GM21390 (cell line): ENCODE results near the gene RRAD.

ENCODE experiments used
- ATAC-seq: cut with Tn5 transposase; IDR thresholded peaks from one replicate; pipeline ENCODE4 v1.9.1; 2021; ENCODE audit not compliant: unreplicated experiment

Gene RRAD

DNA sequence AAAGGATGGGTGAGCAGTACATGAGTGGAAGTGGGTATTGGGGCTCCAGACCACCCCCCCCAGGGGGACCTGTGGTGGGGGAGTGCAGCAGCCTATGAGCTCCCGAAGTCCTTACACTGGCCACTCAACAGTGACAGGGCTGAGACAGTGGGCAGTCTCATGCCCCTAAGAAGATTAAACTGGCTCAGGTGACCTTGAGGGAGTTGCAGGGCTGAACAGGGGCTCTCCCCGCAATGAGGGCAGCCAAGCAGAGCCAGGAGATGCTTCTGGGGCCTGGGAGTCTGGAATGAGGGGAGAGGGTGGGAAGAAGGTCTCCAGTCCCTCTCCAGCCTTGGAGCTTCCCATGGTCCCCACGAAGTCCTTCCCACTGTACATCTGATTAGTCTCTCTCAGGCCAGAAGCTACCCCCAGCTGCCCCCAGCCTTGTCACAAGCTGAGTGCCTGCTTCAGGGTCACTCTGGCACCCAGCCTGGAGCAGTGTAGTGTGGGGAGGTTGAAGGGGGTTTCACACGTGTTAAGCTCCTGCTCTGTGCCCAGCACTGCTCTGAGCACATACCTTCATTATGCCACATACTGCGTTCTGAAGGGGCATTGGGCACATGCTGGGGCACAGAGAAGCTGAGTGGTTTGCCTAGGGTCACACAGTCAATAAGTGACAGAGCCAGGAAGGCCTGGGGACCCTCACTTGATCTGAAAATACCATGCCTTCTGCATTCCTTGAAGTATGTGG is 5.6 kb downstream of the RRAD start:
- no peak for ATAC-seq

DNA sequence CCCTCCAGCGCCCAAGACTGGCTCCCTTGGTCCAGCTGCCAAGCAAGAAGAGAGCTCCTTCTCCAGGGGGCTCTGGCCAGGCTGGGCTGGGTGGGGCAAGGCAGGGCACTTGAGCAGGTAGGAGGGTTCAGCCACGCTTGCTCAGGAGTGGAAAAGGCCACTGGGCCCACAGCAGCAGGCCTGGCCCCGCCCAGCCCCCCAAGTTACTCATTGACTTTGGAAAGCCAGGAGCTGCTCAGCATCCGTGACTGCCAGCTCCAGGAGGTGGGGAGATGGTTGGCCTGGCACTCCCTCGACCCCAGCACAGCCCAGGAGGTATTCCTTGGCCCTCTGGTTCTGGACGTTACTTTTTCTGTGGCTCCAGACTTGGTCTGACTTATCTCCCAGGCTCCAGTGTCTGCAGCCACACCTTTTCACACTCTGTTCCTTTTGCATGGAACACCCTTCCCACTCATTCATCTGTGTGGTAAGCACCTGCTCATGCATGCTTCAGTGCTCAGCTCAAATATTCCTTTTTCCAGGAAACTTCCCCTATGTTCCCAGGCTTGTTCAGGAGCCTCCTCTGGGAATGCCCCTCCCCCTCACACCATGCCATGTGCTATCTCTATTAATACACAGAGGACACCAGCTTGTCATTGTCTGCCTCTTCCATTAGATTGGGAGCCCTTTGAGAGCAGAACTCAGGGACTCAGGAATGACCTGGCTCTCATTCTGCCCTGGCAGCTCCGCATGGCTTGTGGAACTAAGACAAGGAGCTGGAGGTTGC is 6.3 kb downstream of the RRAD start, which contains the start of gene CDH16:
TSS of gene CDH16 (minus strand) at position 83 of the 766 bp plus-strand sequence. CDS start 820 bp downstream, outside the sequence.
- no peak for ATAC-seq

DNA sequence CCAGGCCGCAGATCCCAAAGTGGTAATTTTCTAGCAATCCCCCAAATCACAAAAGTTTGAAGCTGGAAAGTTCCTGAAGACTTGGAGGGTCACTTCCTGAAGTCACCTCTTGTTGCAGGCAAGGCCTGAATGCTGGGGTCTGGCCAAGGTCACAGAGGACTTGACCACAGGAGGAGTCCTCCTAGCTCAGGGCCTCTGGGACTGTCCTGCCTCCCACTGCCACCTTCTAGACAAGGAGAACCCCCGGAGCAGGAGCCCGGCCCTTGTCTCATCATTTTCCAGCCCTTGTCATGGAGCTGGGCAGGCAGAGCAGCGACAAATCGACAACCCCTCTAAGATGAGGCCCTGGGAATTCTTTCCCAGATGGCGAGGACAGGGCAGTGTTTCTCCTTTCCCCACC is 7.0 kb downstream of the RRAD start:
- no peak for ATAC-seq

DNA sequence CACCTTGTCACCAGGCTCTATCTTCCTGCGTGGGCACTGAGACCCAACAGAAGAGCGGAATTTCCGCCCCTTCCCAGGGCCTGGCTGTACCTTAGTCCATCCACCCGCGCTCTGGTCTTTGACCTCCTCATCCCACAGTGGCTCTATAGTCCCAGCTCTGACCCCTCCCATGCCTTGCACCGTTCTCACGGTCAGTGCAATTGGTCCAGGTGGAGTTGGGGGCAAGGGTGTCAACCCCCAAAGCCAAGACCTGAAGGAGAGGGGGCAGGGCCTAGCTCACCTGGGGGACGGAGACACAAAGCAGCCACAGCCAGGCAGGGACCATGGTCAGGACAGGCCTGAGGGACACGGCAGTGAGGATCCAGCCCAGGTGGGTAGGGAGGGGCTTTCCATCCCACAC is 7.6 kb downstream of the RRAD start:
- no peak for ATAC-seq

DNA sequence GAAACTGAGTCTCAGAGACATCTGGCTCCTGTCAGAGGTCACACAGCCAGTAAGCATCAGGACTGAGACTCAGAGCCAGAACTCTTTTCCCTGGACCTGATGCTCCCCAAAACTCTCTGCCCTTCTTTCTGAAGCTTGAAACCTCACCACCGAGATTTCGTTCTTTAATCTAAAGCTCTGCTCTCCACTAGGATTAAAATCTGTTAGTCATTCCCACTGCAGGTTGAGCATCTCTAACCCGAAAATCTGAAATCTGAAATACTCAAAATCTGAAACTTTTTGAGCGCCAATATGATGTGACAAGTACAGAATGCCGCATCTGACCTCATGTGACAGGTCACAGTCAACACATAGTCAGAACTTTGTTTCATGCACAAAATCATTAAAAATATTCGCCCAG is 8.8 kb downstream of the RRAD start:
- ATAC-seq, result no peak

DNA sequence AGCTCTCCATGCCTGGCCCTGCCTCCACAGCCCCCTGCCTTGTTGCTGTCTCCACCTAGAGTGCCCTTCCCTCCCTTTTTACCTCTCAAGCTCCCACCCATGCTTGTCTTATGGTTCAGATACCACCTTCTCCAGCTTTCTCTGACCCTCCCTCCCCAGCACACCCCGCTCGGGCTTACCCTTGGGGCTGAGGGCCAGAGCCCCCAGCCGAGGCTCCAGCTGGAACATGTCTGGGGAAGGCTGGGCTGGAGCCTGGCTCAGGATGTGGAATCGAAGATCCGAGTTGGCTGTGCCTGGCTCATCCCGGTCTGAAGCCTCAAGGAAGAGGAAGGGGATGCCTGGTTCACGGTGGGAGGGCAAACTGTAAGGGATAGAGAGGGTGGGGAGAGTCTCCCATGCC is 10.3 kb downstream of the RRAD start:
- ATAC-seq, result no peak

DNA sequence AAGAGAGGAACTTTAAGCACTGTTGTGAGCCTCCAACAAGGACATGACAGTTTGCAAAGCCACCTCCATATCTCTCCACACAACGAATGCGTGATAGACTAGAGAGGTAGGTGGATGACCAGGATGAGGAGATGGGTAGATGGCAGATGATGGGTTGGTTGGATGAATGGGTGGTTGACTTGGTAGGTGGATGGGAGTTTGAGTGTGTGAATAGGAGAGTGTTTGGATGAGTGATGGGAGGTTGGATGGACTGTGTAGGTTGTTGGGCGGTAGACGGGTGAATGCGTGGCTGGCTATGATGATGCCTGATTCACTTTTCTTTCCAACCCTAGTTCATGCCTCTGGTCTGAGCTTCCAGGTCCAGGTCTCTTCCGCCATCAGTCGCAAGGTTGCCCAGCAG is 10.8 kb downstream of the RRAD start:
- ATAC-seq, result no peak

DNA sequence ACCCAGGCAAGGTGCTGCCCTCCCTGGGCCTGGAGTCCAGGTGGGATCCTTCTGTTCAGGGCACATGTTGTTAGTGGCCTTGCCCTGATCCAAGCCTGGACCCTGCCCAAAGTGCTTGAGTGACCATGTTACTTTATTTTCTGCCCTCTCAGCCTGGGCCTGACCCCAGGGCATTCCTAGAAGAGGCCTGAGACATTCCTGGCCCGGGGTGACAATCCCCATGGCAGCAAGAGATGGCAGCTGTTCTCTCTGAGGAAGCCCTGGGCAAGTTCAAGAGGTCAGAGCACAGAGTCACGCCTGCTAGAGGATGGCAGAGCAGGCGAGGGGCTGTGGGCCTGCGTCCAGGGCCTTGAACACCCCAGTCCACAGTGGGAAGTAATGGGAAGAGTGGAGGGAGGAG is 11.6 kb downstream of the RRAD start:
- ATAC-seq, result no peak

DNA sequence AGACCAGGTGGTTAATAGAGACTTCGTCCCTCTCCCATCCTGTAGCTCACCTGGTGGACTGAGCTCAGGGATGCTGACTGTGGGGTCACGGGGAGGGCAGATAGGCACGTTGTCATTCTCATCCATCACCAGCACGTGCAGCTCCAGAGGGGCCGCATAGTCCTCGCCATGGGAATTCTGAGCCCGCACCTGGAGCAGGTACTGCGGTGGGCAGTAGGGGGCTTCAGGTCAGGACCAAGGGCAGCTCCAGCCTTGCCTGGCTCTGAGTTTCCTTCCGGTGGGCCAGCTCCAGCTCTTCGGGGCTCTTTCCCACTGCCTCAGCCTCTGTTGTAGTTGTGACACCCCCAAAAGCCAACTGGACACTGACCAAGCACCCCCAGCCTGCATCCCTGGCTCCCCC is 12.3 kb downstream of the RRAD start:
- no peak for ATAC-seq

DNA sequence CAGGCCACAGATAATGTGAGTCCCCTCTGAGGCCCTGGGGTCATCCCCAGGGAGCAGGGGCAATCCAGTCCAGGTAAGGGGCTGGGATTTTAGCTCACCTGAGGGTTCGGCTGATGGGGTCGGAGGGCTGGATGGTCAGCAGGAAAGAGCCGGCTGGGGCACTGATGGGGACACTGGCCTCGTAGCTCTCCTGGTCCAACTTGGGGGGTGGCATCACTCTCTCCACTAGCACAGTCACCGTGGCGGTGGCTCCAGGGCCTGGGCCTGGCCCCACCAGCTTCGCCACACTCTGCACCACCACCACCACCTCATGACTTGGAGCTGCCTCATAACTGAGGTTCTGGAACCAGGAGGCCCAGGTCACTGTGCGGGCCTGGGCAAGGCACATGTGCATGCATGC is 13.5 kb downstream of the RRAD start:
- no peak for ATAC-seq

DNA sequence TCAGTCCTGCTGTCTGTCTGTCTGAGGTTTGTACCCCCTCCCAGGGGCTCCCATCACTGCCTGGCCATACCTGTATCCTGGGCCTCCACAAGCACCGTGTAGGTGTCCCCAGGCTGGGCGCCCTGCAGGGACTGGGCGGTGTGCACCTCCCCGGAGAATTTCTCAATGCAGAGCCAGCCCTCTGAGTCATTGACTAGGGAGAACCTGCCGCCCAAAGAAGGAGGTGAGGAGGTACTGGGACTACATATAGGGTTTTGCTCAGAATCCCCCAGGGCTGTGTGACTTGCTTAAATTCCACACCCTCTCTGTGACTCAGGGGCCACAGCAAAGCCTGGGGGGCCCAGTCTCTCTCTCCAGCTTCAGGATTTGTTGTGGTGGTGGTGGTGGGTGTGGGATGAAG is 14.2 kb downstream of the RRAD start:
- ATAC-seq, result no peak

DNA sequence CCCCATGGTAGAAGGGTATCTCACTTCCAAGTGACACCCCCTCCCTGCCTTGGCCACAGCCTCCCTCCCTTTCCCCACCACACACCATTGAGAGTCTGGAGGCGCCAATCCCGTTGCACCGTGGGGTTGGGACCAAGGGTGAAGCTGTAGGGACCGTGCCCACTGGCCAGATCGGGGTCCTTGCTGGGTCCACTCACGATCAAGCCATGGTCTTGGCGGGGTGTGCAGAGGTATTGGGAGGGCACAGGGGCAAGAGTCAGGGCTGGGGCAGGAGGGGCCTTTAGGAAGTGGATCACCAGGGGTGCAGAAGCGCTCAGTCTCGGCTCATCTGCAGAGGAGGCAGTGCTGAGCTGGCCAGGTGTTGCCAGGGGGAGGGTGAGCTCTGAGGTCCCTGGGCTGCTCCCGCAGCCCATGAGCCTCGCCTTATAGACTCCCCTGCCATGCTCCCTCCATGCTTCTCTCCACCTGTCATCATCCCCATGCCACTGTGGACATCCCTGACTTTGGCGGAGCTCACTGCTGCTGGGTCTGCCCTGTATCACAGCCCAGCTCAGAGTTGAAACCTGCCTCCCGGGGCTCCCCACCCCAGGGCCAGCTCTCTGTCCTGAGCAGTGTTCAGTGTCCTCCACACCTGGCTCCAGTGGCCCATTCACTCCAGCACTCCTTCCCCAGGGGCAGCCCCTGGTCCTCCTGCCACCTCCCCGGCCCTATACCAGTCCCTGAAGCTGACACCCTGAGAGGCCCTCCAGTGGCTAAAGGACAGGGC is 15.0 kb downstream of the RRAD start:
- ATAC-seq, result no peak

DNA sequence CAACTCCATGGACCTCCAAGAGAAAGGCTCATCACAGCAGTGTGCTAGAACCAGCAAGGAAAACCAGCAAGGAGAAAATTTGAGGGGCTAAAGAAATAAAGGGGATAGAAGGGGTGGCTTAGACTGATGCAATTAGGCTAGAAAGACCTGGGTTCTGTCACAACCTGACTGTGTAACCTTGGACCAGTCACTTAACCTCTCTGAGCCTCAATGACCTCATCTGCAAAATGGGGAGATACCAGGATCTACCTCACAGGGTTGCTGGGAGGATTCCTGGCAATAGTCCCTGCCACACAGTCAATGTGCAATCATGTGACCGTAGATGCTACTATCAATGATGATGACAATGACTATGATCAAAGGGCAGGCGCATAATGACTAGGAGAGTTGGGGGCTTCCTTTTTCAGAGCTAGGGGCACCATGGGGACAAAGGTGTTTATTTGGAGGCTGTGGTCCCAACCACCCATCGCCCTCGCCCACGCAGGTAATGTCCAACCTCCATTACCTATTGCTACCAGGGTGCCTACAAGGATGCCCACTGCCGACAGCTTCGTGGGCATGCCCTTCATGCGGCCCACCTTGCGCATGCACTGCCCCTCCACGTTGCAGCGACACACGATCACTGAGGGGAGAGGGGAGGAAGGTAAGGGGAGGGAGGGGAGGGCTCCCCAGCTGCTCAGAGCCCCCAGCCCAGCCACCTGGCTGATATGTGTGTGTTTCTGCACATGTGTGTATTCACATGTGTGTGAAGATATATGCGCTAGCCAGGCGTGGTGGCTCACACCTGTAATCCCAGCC is 16.4 kb downstream of the RRAD start:
- no peak for ATAC-seq

DNA sequence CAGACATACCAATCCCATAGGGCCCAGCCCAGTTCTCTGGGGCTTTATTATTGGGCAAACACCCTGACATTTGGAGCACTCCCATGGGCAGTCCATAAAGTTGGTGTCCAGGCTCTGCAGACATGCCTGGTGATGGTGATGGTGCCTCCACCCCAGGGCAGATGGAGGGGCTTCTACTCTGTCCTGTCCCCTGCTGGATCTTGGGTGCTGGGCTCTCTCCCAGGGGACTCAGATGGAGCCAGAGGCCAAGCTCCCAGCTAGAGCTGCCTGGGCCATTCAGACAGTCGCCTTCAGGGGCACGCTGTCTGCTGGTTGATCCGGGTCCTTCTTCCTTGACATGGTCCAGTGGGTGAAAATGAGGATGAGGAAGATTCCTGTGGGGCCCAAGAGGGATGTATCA is 17.2 kb downstream of the RRAD start:
- no peak for ATAC-seq

DNA sequence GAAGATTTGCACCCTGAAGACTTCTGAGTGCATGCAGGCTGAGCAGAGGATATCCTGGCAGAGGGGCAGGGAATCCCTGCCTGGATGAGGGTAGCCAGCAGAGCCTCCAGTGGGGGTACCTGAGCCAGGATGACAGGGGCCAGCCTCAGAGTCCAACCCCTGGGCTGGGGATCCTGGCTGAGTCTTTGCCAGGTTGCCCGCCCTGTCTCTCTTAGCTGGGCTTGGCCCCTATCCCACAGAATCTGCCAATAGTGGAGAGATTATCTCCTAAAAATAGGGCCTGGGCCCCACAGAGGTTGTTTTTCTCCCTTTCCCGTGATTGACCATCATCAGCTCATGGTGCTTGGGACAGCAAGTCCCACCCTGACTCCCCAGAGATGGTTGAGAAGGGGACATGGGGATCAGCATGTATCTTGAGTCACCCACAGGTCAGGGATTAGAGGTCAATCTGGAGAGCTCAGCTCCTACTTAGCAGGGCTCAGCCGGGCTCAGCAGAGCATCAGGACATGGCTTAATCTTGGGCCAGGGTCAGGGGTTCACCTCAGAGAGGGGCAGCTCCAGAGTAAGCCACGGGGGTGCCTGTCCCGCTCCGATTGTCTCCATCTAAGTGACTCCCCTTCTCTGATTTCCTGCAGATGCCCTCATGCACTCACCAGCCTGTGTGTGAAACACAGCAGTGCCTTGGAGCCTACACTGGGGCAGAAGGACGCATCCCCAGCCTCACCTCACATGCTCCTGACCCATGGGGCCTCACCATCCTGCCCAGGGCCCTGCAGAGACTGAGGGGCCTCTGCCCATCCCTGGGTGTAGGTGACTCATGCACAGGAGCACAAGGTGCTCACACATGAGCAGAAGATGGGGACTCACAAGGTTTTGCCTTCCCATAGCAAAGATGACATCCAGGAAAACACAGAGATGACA is 18.2 kb downstream of the RRAD start:
- ATAC-seq, result no peak

DNA sequence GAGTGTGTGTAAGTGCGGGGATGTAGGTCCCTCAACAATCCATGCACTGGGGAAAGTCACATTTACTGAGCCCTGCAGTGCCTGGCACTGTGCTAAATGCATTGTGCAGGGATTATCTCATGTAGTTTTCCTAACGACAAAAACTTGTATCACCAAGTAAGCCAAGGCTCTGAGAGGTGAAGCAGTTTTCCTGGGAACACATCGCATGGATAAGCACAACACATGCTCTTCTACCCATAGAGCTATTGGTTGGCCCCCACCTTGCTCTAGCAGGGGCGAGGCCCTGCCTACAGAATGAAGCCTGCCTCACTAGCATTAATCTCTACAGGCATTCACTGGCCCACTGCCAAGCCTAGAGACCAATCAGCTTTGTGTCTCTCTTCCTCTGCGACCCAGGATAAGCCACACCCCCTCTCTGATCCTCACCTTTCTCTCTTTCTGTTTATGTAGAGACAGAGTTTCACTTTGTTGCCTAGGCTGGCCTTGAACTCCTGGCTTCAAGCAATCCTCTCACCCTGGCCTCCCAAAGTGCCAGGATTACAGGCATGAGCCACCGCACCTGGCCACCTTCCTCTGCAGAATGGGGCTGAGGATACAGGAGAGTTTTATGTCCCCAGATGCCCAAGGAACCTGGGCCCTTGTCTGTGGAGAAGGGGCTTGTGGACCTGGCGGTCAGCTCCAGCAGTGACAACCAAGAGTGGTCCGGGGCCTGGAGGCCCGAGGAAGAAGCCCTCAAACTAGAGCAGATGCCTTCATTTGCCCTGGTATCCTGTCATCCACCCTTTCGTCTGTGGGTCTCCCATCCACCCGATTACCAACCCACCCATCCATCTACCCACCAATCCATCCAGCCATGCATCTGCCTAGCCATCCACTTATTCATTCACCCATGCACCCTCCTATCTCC is 19.4 kb downstream of the RRAD start:
- no peak for ATAC-seq

DNA sequence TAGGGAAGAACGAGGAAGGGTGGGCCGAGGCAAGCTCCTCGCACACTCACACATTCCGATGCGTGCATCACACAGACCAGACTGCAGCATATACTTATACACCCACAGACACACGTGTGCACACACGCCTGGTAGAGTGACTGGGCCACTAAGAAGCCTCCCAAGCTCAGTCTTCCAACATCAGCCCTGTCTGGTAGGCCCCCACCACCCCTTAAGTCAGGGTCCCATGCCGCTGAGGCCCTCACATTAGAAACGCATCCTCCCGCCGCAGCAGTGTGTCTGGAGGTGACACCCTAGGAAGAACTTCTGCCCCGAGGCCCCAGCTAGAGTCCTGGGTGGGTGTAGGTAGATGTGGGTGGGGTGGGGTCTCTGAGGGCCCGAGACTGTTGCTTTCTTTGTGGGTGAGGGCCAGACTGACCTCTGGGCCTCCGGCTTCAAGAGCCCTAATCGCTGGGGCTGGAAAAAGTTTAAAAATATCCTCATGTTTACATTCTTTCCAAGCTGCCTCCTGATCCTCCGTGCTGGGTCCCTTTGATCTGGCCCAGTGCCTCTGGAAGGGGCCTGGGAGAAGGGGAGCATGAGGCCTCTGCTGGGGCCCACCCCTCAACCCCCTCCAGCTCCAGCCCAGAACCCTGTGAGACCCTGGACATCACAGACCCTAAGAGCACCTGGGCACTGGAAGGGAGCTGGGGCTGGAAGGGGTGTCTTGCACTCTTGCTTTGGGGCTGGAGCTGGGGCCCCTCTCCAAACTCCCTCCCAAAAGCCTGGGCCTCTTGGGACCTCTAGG is 20.3 kb downstream of the RRAD start:
- no peak for ATAC-seq

DNA sequence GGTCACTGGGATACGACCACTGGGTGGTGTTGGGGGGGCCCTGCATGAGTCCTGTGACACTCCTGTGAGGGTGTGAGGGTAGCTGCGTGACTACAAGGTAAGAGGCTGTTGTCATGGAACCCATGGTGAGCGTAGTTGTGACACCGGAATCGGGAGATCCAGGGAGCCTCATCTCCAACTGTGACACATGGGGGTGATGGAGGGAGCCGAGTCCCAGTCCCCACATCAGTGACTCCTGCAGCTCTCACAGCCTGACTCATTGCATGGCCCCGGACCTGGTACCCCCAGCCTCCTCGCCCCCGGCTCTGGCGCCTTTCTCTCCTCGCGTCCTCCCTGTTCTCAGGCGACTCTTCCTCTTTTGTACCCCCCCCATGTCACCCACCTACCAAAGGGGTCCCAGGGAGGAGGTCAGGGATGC is 20.9 kb downstream of the RRAD start:
- ATAC-seq, result no peak
